SK-N-SH (cell line): Measurements from ENCODE around the gene AHNAK. TPM values are rescaled to one million over a fixed set of nuclear protein-coding genes. Genes with fewer than 3 reads are reported as not detected.
A peak's percentile ranks its signal among the peaks of the same experiment; 100 is the strongest.

Source experiments
- CTCF ChIA-PET: fragments of 300-600, 350-600 bp; formaldehyde crosslinking; extraction: SDS; loops from one replicate; lab custom pipeline; 2021; lab: Yijun Ruan, JAX
- POLR2A ChIA-PET: fragments of 350-600 bp; sonication (Branson Sonifier 250); formaldehyde crosslinking; extraction: SDS; loops from one replicate; lab custom pipeline; 2020; ENCODE audit warnings: antibody characterized with exemption, inconsistent platforms; lab: Yijun Ruan, JAX
- DNase-seq: peaks from one replicate; pipeline ENCODE4 v3.0.0; 2012
- H2AFZ ChIP-seq: fragments of 200-600 bp; sonication (generic); 2 replicates; pipeline ENCODE4 v1.8.1; 2016; ENCODE audit warnings: antibody characterized with exemption, mild to moderate bottlenecking, low read depth
- H3F3A ChIP-seq: fragments of 200-600 bp; sonication (generic); replicated peaks from 2 replicates; pipeline ENCODE3; 2016; ENCODE audit warnings: antibody characterized with exemption, mild to moderate bottlenecking; ENCODE audit not compliant: insufficient read depth
- H3K27ac ChIP-seq, 2 experiments: fragments of 200-500 bp in 1 of 2; fragments of 200-600 bp in 1 of 2; sonication (Bioruptor generic) in 1 of 2; sonication (generic), shearing (Covaris generic) in 1 of 2; 2 replicates each; pipeline versions ENCODE4 v1.5.1 to v1.6.1; 2014 to 2016; ENCODE audit warnings: low read depth in 2 of 2, inconsistent platforms in 1 of 2, low read length in 1 of 2, mild to moderate bottlenecking in 1 of 2, mixed read lengths in 1 of 2
- H3K27me3 ChIP-seq: fragments of 200-600 bp; sonication (generic), shearing (Covaris generic); 2 replicates; pipeline ENCODE4 v1.6.1; 2016; ENCODE audit warnings: mixed run types; ENCODE audit not compliant: insufficient read depth
- H3K36me3 ChIP-seq, 2 experiments: fragments of 200-500 bp in 1 of 2; fragments of 200-600 bp in 1 of 2; sonication (Bioruptor generic) in 1 of 2; sonication (generic) in 1 of 2; replicated peaks in 1 of 2; 2 replicates each; pipeline versions ENCODE3 to v1.5.1; 2014 to 2016; ENCODE audit warnings: low read length in 1 of 2, mild to moderate bottlenecking in 1 of 2; ENCODE audit not compliant: insufficient read depth in 2 of 2, control insufficient read depth in 1 of 2
- H3K4me1 ChIP-seq, 2 experiments: fragments of 200-500 bp in 1 of 2; fragments of 200-600 bp in 1 of 2; sonication (Bioruptor generic) in 1 of 2; sonication (generic), shearing (Covaris generic) in 1 of 2; 2 replicates each; pipeline versions ENCODE4 v1.5.1 to v1.6.1; 2014 to 2016; ENCODE audit warnings: low read depth in 1 of 2, low read length in 1 of 2, mixed run types in 1 of 2; ENCODE audit not compliant: insufficient read depth in 2 of 2, control insufficient read depth in 1 of 2
- H3K4me2 ChIP-seq: fragments of 200-600 bp; sonication (generic), shearing (Covaris generic); 2 replicates; pipeline ENCODE4 v1.6.1; 2017; ENCODE audit warnings: mixed run types
- H3K4me3 ChIP-seq, 2 experiments: fragments of 200-500 bp in 1 of 2; fragments of 200-600 bp in 1 of 2; sonication (Bioruptor generic) in 1 of 2; sonication (generic), shearing (Covaris generic) in 1 of 2; 2 replicates each; pipeline versions ENCODE4 v1.5.1 to v1.8.1; 2014 to 2016; ENCODE audit warnings: low read depth in 2 of 2, inconsistent platforms in 1 of 2, low read length in 1 of 2, mild to moderate bottlenecking in 1 of 2, mixed read lengths in 1 of 2, moderate library complexity in 1 of 2
- H3K79me2 ChIP-seq: fragments of 200-600 bp; sonication (generic); 2 replicates; pipeline ENCODE4 v1.8.1; 2017; ENCODE audit warnings: mild to moderate bottlenecking; ENCODE audit not compliant: insufficient read depth
- H3K9ac ChIP-seq: fragments of 200-600 bp; sonication (generic); 2 replicates; pipeline ENCODE4 v1.6.1; 2017; ENCODE audit warnings: mixed run types
- H3K9me2 ChIP-seq: fragments of 200-600 bp; sonication (generic); 2 replicates; pipeline ENCODE4 v1.6.1; 2017; ENCODE audit warnings: mixed run types
- H3K9me3 ChIP-seq: fragments of 200-600 bp; sonication (generic); 2 replicates; pipeline ENCODE4 v1.6.1; 2017; ENCODE audit warnings: mixed run types, mild to moderate bottlenecking, moderate library complexity
- H4K20me1 ChIP-seq: fragments of 200-600 bp; sonication (generic); 2 replicates; pipeline ENCODE4 v1.6.1; 2017; ENCODE audit warnings: mild to moderate bottlenecking, mixed run types; ENCODE audit not compliant: insufficient read depth
- ELF1 ChIP-seq: IDR thresholded peaks from 2 replicates; pipeline ENCODE4 v1.4.0; 2012
- EZH2phosphoT487 ChIP-seq: fragments of 200-600 bp; sonication (generic); IDR thresholded peaks from 2 replicates; pipeline ENCODE4 v1.6.1; 2017; ENCODE audit warnings: low read depth, mixed run types, mild to moderate bottlenecking, antibody characterized with exemption, moderate library complexity, borderline replicate concordance
- GABPA ChIP-seq: IDR thresholded peaks from 2 replicates; pipeline ENCODE4 v1.4.0; 2012; ENCODE audit warnings: low read depth, mild to moderate bottlenecking
- JUND ChIP-seq: IDR thresholded peaks from 2 replicates; pipeline ENCODE4 v1.4.0; 2012
- NRF1 ChIP-seq: IDR thresholded peaks from 2 replicates; pipeline ENCODE4 v1.6.1; 2012; ENCODE audit warnings: low read depth, mild to moderate bottlenecking, low read length
- YY1 ChIP-seq: IDR thresholded peaks from 2 replicates; pipeline ENCODE4 v1.4.0; 2012; ENCODE audit warnings: low read depth, mild to moderate bottlenecking
- WGBS: methylation state at CpG from one replicate; pipeline ENCODE4 v1.1.6; 2017; ENCODE audit warnings: low lambda C conversion rate; 5-methylcytosine and 5-hydroxymethylcytosine counted together
- polyA plus RNA-seq, 3 experiments: library from polyadenylated mRNA; depleted of rRNA; stranded (reverse); fragments of >200 nt; gene quantifications; 2 replicates each; pipeline ENCODE4 v1.2.3, GENCODE V29; 2012
- TF ChIP-seq, protein P1 (sequence below): IDR thresholded peaks from 2 replicates; pipeline ENCODE4 v1.4.0; 2012; ENCODE audit warnings: low read depth, borderline replicate concordance
- TF ChIP-seq, protein P2 (sequence below): fragments of 150-350 bp; IDR thresholded peaks from 2 replicates; pipeline ENCODE4 v1.6.1; 2017; ENCODE audit warnings: antibody characterized with exemption, low read length, low read depth, borderline replicate concordance

The AHNAK gene
- polyA plus RNA-seq, 1 of the 3 experiments (the other 2 are of a cell fraction), result 57.8 TPM

DNA sequence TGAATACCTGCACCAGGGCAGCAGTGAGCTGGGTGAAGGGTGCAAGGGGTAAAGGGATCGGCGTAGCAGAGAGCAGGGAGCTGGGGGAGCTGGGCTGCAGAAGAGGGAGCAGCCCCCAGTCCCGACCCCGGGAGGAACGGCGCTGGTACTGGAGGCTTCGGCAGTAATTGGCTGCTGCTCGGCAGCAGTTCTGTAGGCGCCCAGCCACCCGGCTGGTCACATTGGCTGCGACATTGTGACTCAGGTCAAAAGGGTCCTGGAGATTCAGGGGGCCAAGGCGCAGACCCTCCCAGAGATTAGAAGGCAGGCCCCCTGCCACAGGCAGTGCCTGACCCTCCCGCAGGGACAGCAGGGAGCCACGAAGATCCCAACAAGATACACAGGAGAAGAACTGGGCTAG, 29.2 kb upstream of the AHNAK start:
- Histone ChIP-seq H3K9me2 (no peaks in the 10 kb centered on the region), H3K4me2 (peak overlapping the region; percentile 80), H3K9ac (no peak overlapping the region), H3K27ac (no peak overlapping the region), H3F3A (peaks cover 10% of the 10 kb centered on the region), H3K27me3 (no peaks in the 10 kb centered on the region), H3K4me1 (peaks cover 16 to 28% of the 10 kb centered on the region in 2 experiments; a peak in 3 of 4 replicates), H3K79me2 (peaks cover 46% of the 10 kb centered on the region), H4K20me1 (peaks cover 17% of the 10 kb centered on the region), H3K9me3 (no peaks in the 10 kb centered on the region), H3K36me3 (peaks cover 32 to 47% of the 10 kb centered on the region in 2 experiments), H3K4me3 (no peak overlapping the region), H2AFZ (no peak overlapping the region)
- ChIA-PET POLR2A (no interaction called here), CTCF (interaction anchor here (1.2 kb wide), 1 partner anchor 23 kb away, joined by 3 read pairs; no protein-coding TSS in a partner anchor)
- no peak for DNase-seq
- 97% methylated on average over 11 of the region's 14 CpGs for WGBS
- no peak for TF ChIP-seq EZH2phosphoT487
- no peak for TF ChIP-seq YY1
- no peak for TF ChIP-seq JUND
- TF ChIP-seq, protein P1, sequence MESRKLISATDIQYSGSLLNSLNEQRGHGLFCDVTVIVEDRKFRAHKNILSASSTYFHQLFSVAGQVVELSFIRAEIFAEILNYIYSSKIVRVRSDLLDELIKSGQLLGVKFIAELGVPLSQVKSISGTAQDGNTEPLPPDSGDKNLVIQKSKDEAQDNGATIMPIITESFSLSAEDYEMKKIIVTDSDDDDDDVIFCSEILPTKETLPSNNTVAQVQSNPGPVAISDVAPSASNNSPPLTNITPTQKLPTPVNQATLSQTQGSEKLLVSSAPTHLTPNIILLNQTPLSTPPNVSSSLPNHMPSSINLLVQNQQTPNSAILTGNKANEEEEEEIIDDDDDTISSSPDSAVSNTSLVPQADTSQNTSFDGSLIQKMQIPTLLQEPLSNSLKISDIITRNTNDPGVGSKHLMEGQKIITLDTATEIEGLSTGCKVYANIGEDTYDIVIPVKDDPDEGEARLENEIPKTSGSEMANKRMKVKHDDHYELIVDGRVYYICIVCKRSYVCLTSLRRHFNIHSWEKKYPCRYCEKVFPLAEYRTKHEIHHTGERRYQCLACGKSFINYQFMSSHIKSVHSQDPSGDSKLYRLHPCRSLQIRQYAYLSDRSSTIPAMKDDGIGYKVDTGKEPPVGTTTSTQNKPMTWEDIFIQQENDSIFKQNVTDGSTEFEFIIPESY, result no peak
- no peak for TF ChIP-seq NRF1
- TF ChIP-seq, protein P2, sequence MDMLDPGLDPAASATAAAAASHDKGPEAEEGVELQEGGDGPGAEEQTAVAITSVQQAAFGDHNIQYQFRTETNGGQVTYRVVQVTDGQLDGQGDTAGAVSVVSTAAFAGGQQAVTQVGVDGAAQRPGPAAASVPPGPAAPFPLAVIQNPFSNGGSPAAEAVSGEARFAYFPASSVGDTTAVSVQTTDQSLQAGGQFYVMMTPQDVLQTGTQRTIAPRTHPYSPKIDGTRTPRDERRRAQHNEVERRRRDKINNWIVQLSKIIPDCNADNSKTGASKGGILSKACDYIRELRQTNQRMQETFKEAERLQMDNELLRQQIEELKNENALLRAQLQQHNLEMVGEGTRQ, result no peak
- no peak for TF ChIP-seq GABPA
- no peak for TF ChIP-seq ELF1

DNA sequence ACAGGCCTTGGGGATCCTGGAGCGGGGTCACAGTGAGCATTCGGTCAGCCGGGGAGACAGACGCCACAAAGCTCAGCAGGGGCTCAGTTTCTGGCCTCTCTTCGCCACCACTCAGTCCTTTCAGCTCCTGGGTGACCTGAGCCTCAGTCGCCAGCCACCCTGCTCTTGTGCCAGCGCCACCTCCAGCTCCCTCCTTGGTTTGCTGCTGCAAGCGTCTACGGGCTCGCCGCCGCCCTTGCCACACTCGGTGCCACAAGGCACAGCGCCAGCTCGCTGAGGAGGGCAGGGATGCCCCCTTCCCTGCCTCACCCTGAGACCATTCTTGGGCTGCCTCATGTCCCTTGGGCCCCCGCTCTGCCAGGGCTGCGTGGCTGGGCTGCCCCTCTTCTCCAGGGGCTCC, 28.6 kb upstream of the AHNAK start:
- peaks cover 19 to 28% of the 10 kb centered on the region in 2 experiments; a peak in 3 of 4 replicates for H3K4me1 ChIP-seq
- H4K20me1 ChIP-seq, result peaks cover 22% of the 10 kb centered on the region
- ChIA-PET POLR2A (interaction anchor here (0.9 to 2.0 kb wide), 4 partner anchors 10 to 90 kb away, joined by 3 to 47 read pairs (median 10); partner anchors contain the start of genes C11orf98, CSKMT and TUT1), CTCF (interaction anchor here (0.7 to 1.8 kb wide), 4 partner anchors 14 to 37 kb away, joined by 3 to 5 read pairs (median 3); no protein-coding TSS in a partner anchor)
- no peak for TF ChIP-seq EZH2phosphoT487
- H3K36me3 ChIP-seq, result peaks cover 34 to 54% of the 10 kb centered on the region in 2 experiments
- WGBS, result 90% methylated on average over 5 of the region's 17 CpGs
- H3K4me3 ChIP-seq, result peak overlapping the region in 1 of 2 experiments; percentile 63; a peak in 1 of 4 replicates
- no peaks in the 10 kb centered on the region for H3K9me3 ChIP-seq
- peaks cover 10% of the 10 kb centered on the region for H3F3A ChIP-seq
- peak overlapping the region; percentile 82 for H3K9ac ChIP-seq
- H3K27ac ChIP-seq, result peak overlapping the region; percentile 83 to 87; a peak in 2 of 4 replicates
- DNase-seq, result no peak
- no peaks in the 10 kb centered on the region for H3K27me3 ChIP-seq
- H2AFZ ChIP-seq, result no peak overlapping the region
- H3K79me2 ChIP-seq, result peaks cover 53% of the 10 kb centered on the region
- peak overlapping the region; percentile 80 for H3K4me2 ChIP-seq
- H3K9me2 ChIP-seq, result no peaks in the 10 kb centered on the region
